ENCODE results near the gene PSMB2. TPM values are rescaled to one million over a fixed set of nuclear protein-coding genes. Genes with fewer than 3 reads are reported as not detected.

Gene PSMB2
- total RNA-seq, 1 donor from 2014 or later, result 116 TPM

- intact Hi-C loops (cut with micrococcal nuclease), result loop anchor here (10.0 kb wide), 1 partner anchor 449 kb away; the partner anchor contains the start of gene SFPQ
Measured at GRCh38 chr1:35644204-35644603, 2.9 kb upstream of the PSMB2 start.

- intact Hi-C loops (cut with micrococcal nuclease), result loop anchor here (10.0 kb wide), 1 partner anchor 448 kb away; the partner anchor contains the start of gene SFPQ
Measured at GRCh38 chr1:35642471-35642955, 1.2 kb upstream of the PSMB2 start.

GRCh38 chr1:35640380-35641232 is 720 bp downstream of the PSMB2 start:
- intact Hi-C loops (cut with micrococcal nuclease), result loop anchor here (1.0 to 10.0 kb wide), 9 partner anchors 72 to 782 kb away; partner anchors contain the start of genes AGO3, CLSPN, SFPQ and SMIM12

- intact Hi-C loops (cut with micrococcal nuclease), result loop anchor here (1.0 to 5.0 kb wide), 2 partner anchors 60 to 585 kb away; partner anchors contain the start of gene THRAP3
Measured at GRCh38 chr1:35637401-35637809, 3.9 kb downstream of the PSMB2 start.

GRCh38 chr1:35633547-35633946 is 7.8 kb downstream of the PSMB2 start:
- intact Hi-C loops (cut with micrococcal nuclease), result no loop called here

GRCh38 chr1:35631396-35631795 is 9.9 kb downstream of the PSMB2 start:
- intact Hi-C loops (cut with micrococcal nuclease), result no loop called here

GRCh38 chr1:35629051-35629450 is 12.3 kb downstream of the PSMB2 start:
- intact Hi-C loops (cut with micrococcal nuclease), result no loop called here

- intact Hi-C loops (cut with micrococcal nuclease), result no loop called here
Measured at GRCh38 chr1:35623832-35624231, 17.5 kb downstream of the PSMB2 start.

- intact Hi-C loops (cut with micrococcal nuclease), result no loop called here
Measured at GRCh38 chr1:35622510-35623178, 18.7 kb downstream of the PSMB2 start.

GRCh38 chr1:35619237-35620121 is 21.8 kb downstream of the PSMB2 start:
- intact Hi-C loops (cut with micrococcal nuclease), result no loop called here

GRCh38 chr1:35615440-35615839 is 25.9 kb downstream of the PSMB2 start:
- intact Hi-C loops (cut with micrococcal nuclease), result no loop called here

GRCh38 chr1:35611655-35612054 is 29.7 kb downstream of the PSMB2 start:
- intact Hi-C loops (cut with micrococcal nuclease), result no loop called here

GRCh38 chr1:35605867-35606182 is 35.5 kb downstream of the PSMB2 start:
- intact Hi-C loops (cut with micrococcal nuclease), result no loop called here

GRCh38 chr1:35605071-35605866 is 36.1 kb downstream of the PSMB2 start:
- intact Hi-C loops (cut with micrococcal nuclease), result no loop called here

GRCh38 chr1:35603941-35604340 is 37.4 kb downstream of the PSMB2 start:
- intact Hi-C loops (cut with micrococcal nuclease), result no loop called here

- intact Hi-C loops (cut with micrococcal nuclease), result no loop called here
Measured at GRCh38 chr1:35603468-35603867, 37.9 kb downstream of the PSMB2 start.

- intact Hi-C loops (cut with micrococcal nuclease), result no loop called here
Measured at GRCh38 chr1:35600593-35600992, 40.7 kb downstream of the PSMB2 start.

GRCh38 chr1:35599411-35599810 is 41.9 kb downstream of the PSMB2 start:
- intact Hi-C loops (cut with micrococcal nuclease), result no loop called here

- intact Hi-C loops (cut with micrococcal nuclease), result no loop called here
Measured at GRCh38 chr1:35598895-35599294, 42.4 kb downstream of the PSMB2 start.

GRCh38 chr1:35597870-35598269 is 43.5 kb downstream of the PSMB2 start:
- intact Hi-C loops (cut with micrococcal nuclease), result no loop called here
